OCI-LY7 (cell line): ENCODE measurements around the gene BRSK2. TPM values are rescaled to one million over a fixed set of nuclear protein-coding genes. Genes with fewer than 3 reads are reported as not detected.

Source experiments
- BruUV-seq: library from RNA; stranded (reverse); fragments of 400-500 nt; replicated peaks from 2 replicates; lab custom pipeline; 2021; lab: Mats Ljungman, UMichigan
- CTCF ChIA-PET: fragments of 300-600 bp; sonication (Branson Sonifier 250); formaldehyde crosslinking; loops from one replicate; lab custom pipeline; 2022; ENCODE audit warnings: antibody characterized with exemption; ENCODE audit not compliant: unreplicated experiment; lab: Charles Lee
- POLR2A ChIA-PET: fragments of 300-600 bp; sonication (Branson Sonifier 250); formaldehyde crosslinking; loops from one replicate; lab custom pipeline; 2022; ENCODE audit warnings: antibody characterized with exemption; lab: Charles Lee
- DNase-seq: peaks from one replicate; pipeline ENCODE4 v3.0.0-alpha.2; 2015; ENCODE audit warnings: low spot score
- H2AFZ ChIP-seq: fragments of 200-600 bp; sonication (generic), shearing (Covaris generic); 2 replicates; pipeline ENCODE4 v1.6.1; 2014; ENCODE audit warnings: mild to moderate bottlenecking, antibody characterized with exemption, low read length, moderate library complexity
- H3K27ac ChIP-seq: fragments of 200-600 bp; sonication (generic); 2 replicates; pipeline ENCODE4 v1.5.1; 2014; ENCODE audit warnings: mixed run types, low read depth, mild to moderate bottlenecking, moderate library complexity, low read length, inconsistent platforms; ENCODE audit not compliant: poor library complexity, severe bottlenecking
- H3K36me3 ChIP-seq: fragments of 200-600 bp; sonication (generic); 2 replicates; pipeline ENCODE4 v1.6.1; 2014; ENCODE audit warnings: mild to moderate bottlenecking, antibody characterized with exemption, low read length, moderate library complexity, mixed read lengths; ENCODE audit not compliant: insufficient read depth
- H3K4me1 ChIP-seq: fragments of 200-600 bp; sonication (generic); 2 replicates; pipeline ENCODE4 v1.5.1; 2014; ENCODE audit warnings: mild to moderate bottlenecking, low read length; ENCODE audit not compliant: insufficient read depth, poor library complexity, severe bottlenecking
- H3K4me2 ChIP-seq: fragments of 200-600 bp; sonication (generic); 2 replicates; pipeline ENCODE4 v1.6.1; 2014; ENCODE audit warnings: mild to moderate bottlenecking, low read length
- H3K4me3 ChIP-seq: fragments of 200-600 bp; sonication (generic); 2 replicates; pipeline ENCODE4 v1.5.1; 2014; ENCODE audit warnings: mild to moderate bottlenecking, low read depth, low read length; ENCODE audit not compliant: poor library complexity, severe bottlenecking
- H3K79me2 ChIP-seq: fragments of 200-600 bp; sonication (generic); 2 replicates; pipeline ENCODE4 v1.6.1; 2016; ENCODE audit warnings: low read depth, mild to moderate bottlenecking, low read length, moderate library complexity, mixed read lengths; ENCODE audit not compliant: insufficient read depth
- H3K9me2 ChIP-seq: fragments of 200-600 bp; sonication (generic); 2 replicates; pipeline ENCODE4 v1.6.1; 2016; ENCODE audit warnings: mild to moderate bottlenecking, low read length, mixed read lengths; ENCODE audit not compliant: insufficient read depth
- H3K9me3 ChIP-seq: fragments of 200-600 bp; sonication (generic); 2 replicates; pipeline ENCODE4 v1.6.1; 2014; ENCODE audit warnings: mild to moderate bottlenecking, mixed run types, low read length, mixed read lengths
- H4K20me1 ChIP-seq: fragments of 200-600 bp; sonication (generic); 2 replicates; pipeline ENCODE4 v1.6.1; 2014; ENCODE audit warnings: mild to moderate bottlenecking, antibody characterized with exemption, low read length, moderate library complexity, mixed read lengths; ENCODE audit not compliant: insufficient read depth
- EZH2phosphoT487 ChIP-seq: fragments of 200-600 bp; sonication (generic); IDR thresholded peaks from 2 replicates; pipeline ENCODE4 v1.6.1; 2018; ENCODE audit warnings: low read depth, borderline replicate concordance, mild to moderate bottlenecking, mixed run types, antibody characterized with exemption, low read length, moderate library complexity, mixed read lengths
- intact Hi-C: fragments of 100-400 bp; cut with micrococcal nuclease; formaldehyde crosslinking; loops from one replicate; pipeline ENCODE4 v1.10.0; 2022; ENCODE audit not compliant: unreplicated experiment
- total RNA-seq, 2 experiments: library from RNA; depleted of rRNA in 1 of 2; stranded (reverse); fragments of >200 nt in 1 of 2; shearing (Covaris generic) in 1 of 2; gene quantifications; 2 replicates each; pipeline ENCODE4 v1.2.3, GENCODE V29; 2014 to 2022
- TF ChIP-seq, protein P1 (sequence below): fragments of 200-600 bp; sonication (generic); conservative IDR thresholded peaks from 2 replicates; pipeline ENCODE4 v1.5.1; 2014; ENCODE audit warnings: mild to moderate bottlenecking, antibody characterized with exemption, low read length, moderate library complexity, mixed read lengths

Gene BRSK2
- total RNA-seq, 2 experiments from 2014 or later, result not detected

DNA sequence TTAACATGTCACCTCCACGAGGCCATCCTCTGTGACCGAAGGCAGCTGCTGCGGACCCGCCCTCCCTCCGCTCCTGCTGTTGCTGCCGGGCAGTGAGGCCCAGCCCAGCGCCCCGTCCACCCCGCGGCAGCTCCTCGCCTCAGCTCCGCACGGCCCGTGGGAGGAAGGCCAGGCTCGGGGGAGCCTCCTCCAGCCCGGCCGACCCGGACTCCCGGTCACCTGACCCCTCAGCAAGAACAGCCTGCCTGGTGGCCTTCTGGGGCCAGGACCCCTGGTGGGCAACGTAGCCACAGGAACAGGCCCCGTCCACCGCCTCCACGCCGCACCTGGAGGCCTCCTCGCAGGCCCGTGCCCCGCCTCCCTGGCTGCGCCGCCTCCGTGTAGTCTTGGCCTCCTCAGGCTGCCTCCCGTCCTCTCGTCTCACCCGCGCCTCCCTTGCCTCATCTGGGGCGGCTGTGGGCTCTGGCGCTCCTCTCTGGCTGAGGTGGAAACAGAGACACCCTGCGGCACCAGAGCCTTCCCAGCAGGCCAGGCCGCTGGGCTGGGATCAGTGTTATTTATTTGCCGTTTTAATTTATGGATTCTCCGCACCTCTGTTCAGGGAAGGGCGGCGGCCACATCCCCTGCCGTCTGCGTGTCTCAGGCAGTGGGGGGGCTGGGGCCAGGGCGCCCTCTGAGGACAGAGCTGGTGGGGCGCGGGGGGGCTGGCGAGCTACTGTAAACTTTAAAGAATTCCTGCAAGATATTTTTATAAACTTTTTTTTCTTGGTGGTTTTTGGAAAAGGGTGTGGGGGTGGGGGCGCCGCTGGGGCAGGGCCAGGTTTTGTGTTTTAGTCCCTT lies 71.5 kb downstream of the BRSK2 start:
- no peak overlapping the region for H3K4me2 ChIP-seq
- CTCF ChIA-PET, result no interaction called here
- no peak overlapping the region for H3K4me3 ChIP-seq
- H3K79me2 ChIP-seq, result no peaks in the 10 kb centered on the region
- TF ChIP-seq EZH2phosphoT487, result no peak
- TF ChIP-seq, protein P1, sequence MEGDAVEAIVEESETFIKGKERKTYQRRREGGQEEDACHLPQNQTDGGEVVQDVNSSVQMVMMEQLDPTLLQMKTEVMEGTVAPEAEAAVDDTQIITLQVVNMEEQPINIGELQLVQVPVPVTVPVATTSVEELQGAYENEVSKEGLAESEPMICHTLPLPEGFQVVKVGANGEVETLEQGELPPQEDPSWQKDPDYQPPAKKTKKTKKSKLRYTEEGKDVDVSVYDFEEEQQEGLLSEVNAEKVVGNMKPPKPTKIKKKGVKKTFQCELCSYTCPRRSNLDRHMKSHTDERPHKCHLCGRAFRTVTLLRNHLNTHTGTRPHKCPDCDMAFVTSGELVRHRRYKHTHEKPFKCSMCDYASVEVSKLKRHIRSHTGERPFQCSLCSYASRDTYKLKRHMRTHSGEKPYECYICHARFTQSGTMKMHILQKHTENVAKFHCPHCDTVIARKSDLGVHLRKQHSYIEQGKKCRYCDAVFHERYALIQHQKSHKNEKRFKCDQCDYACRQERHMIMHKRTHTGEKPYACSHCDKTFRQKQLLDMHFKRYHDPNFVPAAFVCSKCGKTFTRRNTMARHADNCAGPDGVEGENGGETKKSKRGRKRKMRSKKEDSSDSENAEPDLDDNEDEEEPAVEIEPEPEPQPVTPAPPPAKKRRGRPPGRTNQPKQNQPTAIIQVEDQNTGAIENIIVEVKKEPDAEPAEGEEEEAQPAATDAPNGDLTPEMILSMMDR, result no peak
- intact Hi-C loops, result no loop called here
- no peaks in the 10 kb centered on the region for H3K9me3 ChIP-seq
- POLR2A ChIA-PET, result no interaction called here
- BruUV-seq, result no TSS peak
- no peaks in the 10 kb centered on the region for H3K4me1 ChIP-seq
- no peaks in the 10 kb centered on the region for H4K20me1 ChIP-seq
- H3K27ac ChIP-seq, result no peak overlapping the region
- no peak overlapping the region for H2AFZ ChIP-seq
- DNase-seq, result no peak
- no peaks in the 10 kb centered on the region for H3K36me3 ChIP-seq
- H3K9me2 ChIP-seq, result no peaks in the 10 kb centered on the region

- ChIA-PET CTCF (no interaction called here), POLR2A (no interaction called here)
- intact Hi-C loops, result no loop called here
- Histone ChIP-seq H3K4me3 (no peak overlapping the region), H3K27ac (no peak overlapping the region), H3K9me3 (no peaks in the 10 kb centered on the region), H4K20me1 (no peaks in the 10 kb centered on the region), H3K9me2 (no peaks in the 10 kb centered on the region), H3K4me2 (no peak overlapping the region), H3K79me2 (no peaks in the 10 kb centered on the region), H3K36me3 (no peaks in the 10 kb centered on the region), H3K4me1 (no peaks in the 10 kb centered on the region), H2AFZ (no peak overlapping the region)
- no peak for DNase-seq
- no TSS peak for BruUV-seq
- TF ChIP-seq EZH2phosphoT487, result no peak
These were observed 72.3 kb downstream of the BRSK2 start for GRCh38 chr11:1461826-1462697.

DNA sequence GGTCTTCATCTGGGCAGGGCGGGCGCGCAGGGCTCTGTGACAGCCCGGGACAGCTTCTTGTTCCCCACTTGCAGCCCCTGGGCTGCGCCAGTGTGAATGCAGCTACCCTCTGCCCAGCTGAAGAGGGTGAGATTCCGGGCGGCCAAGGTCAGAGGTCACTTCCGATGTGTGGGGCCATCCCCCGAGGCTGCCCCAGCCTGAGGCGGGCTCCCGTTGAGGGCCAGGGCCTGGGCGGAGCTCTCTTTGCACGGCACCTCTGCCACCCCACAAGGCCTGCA lies 72.9 kb downstream of the BRSK2 start:
- POLR2A ChIA-PET, result no interaction called here
- no peaks in the 10 kb centered on the region for H3K9me2 ChIP-seq
- intact Hi-C loops, result no loop called here
- no peak for DNase-seq
- no TSS peak for BruUV-seq
- no peak overlapping the region for H2AFZ ChIP-seq
- H4K20me1 ChIP-seq, result no peaks in the 10 kb centered on the region
- CTCF ChIA-PET, result no interaction called here
- H3K9me3 ChIP-seq, result no peaks in the 10 kb centered on the region
- H3K36me3 ChIP-seq, result no peaks in the 10 kb centered on the region
- H3K4me3 ChIP-seq, result no peak overlapping the region
- no peaks in the 10 kb centered on the region for H3K79me2 ChIP-seq
- H3K4me1 ChIP-seq, result no peaks in the 10 kb centered on the region
- no peak overlapping the region for H3K4me2 ChIP-seq
- TF ChIP-seq, protein P1, result no peak
- no peak for TF ChIP-seq EZH2phosphoT487
- no peak overlapping the region for H3K27ac ChIP-seq
